HEK293 (cell line): ENCODE measurements around the gene IGLON5.

Experiments
- CTCF ChIA-PET: fragments of 350-600 bp; formaldehyde crosslinking; extraction: SDS; loops from one replicate; lab custom pipeline; 2021; ENCODE audit warnings: antibody characterized with exemption; lab: Yijun Ruan, JAX
- POLR2A ChIA-PET: fragments of 300-600 bp; formaldehyde crosslinking; extraction: SDS; loops from one replicate; lab custom pipeline; 2020; ENCODE audit warnings: antibody characterized with exemption, inconsistent platforms; lab: Yijun Ruan, JAX
- H3K27ac ChIP-seq: fragments of 200-500 bp; sonication (Bioruptor generic); 2 replicates; pipeline ENCODE4 v1.5.1; 2014; ENCODE audit warnings: low read depth, low read length, control low read depth, inconsistent platforms; ENCODE audit errors: extremely low read depth
- H3K36me3 ChIP-seq, 2 experiments: fragments of 200-500 bp in 1 of 2; sonication (Bioruptor generic) in 1 of 2; 1 replicate in 1 of 2; 2 replicates in 1 of 2; pipeline ENCODE4 v1.5.1; 2014 to 2017; ENCODE audit warnings: inconsistent platforms in 2 of 2, low read length in 2 of 2; ENCODE audit not compliant: control insufficient read depth in 2 of 2, insufficient read depth in 1 of 2
- H3K4me1 ChIP-seq: fragments of 200-500 bp; sonication (Bioruptor generic); 2 replicates; pipeline ENCODE4 v1.5.1; 2014; ENCODE audit warnings: mild to moderate bottlenecking, low read length, inconsistent platforms; ENCODE audit not compliant: control insufficient read depth, insufficient read depth
- H3K4me3 ChIP-seq: 2 replicates; pipeline ENCODE4 v1.5.1; 2011; ENCODE audit warnings: low read depth, mild to moderate bottlenecking, control low read depth, low read length, moderate library complexity
- H3K9me3 ChIP-seq: fragments of 200-500 bp; sonication (Bioruptor generic); 2 replicates; pipeline ENCODE4 v1.5.1; 2014; ENCODE audit warnings: low read depth, low read length, inconsistent platforms; ENCODE audit not compliant: control insufficient read depth, insufficient read depth
- GLIS1 ChIP-seq: fragments of 450-650 bp; formaldehyde crosslinking; IDR thresholded peaks from 2 replicates; pipeline ENCODE4 v1.5.1; 2016; ENCODE audit warnings: missing biosample characterization, missing genetic modification characterization
- KLF1 ChIP-seq: fragments of 450-650 bp; formaldehyde crosslinking; IDR thresholded peaks from 2 replicates; pipeline ENCODE4 v1.5.1; 2016; ENCODE audit warnings: missing biosample characterization, missing genetic modification characterization
- YY1 ChIP-seq: fragments of 450-650 bp; formaldehyde crosslinking; IDR thresholded peaks from 2 replicates; pipeline ENCODE4 v1.5.1; 2018; ENCODE audit warnings: missing biosample characterization, missing genetic modification characterization
- ZBTB7A ChIP-seq: fragments of 450-650 bp; formaldehyde crosslinking; IDR thresholded peaks from 2 replicates; pipeline ENCODE4 v1.5.1; 2016; ENCODE audit warnings: low read depth, missing biosample characterization, missing genetic modification characterization
- ZFP69B ChIP-seq: fragments of 450-650 bp; formaldehyde crosslinking; IDR thresholded peaks from 2 replicates; pipeline ENCODE4 v1.5.1; 2016; ENCODE audit warnings: missing biosample characterization, missing genetic modification characterization
- ZIC2 ChIP-seq: fragments of 450-650 bp; formaldehyde crosslinking; IDR thresholded peaks from 2 replicates; pipeline ENCODE4 v1.5.1; 2016; ENCODE audit warnings: missing biosample characterization, missing genetic modification characterization
- ZNF157 ChIP-seq: fragments of 450-650 bp; formaldehyde crosslinking; IDR thresholded peaks from 2 replicates; pipeline ENCODE4 v1.5.1; 2016; ENCODE audit warnings: missing biosample characterization, missing genetic modification characterization
- ZNF174 ChIP-seq: fragments of 450-650 bp; formaldehyde crosslinking; IDR thresholded peaks from 2 replicates; pipeline ENCODE4 v1.5.0; 2017; ENCODE audit warnings: missing biosample characterization, mild to moderate bottlenecking, missing genetic modification characterization
- ZNF2 ChIP-seq: fragments of 450-650 bp; formaldehyde crosslinking; IDR thresholded peaks from 2 replicates; pipeline ENCODE4 v1.5.1; 2016; ENCODE audit warnings: missing biosample characterization, missing genetic modification characterization
- ZNF350 ChIP-seq: fragments of 450-650 bp; formaldehyde crosslinking; IDR thresholded peaks from 2 replicates; pipeline ENCODE4 v1.5.0; 2017; ENCODE audit warnings: missing biosample characterization, mild to moderate bottlenecking, missing genetic modification characterization
- ZNF433 ChIP-seq: fragments of 450-650 bp; formaldehyde crosslinking; IDR thresholded peaks from 2 replicates; pipeline ENCODE4 v1.5.1; 2016; ENCODE audit warnings: missing biosample characterization, missing genetic modification characterization, low read depth
- ZNF549 ChIP-seq: fragments of 450-650 bp; IDR thresholded peaks from 2 replicates; pipeline ENCODE4 v1.5.1; 2018; ENCODE audit warnings: missing biosample characterization, missing genetic modification characterization, mild to moderate bottlenecking, inconsistent platforms, moderate library complexity
- ZNF555 ChIP-seq: fragments of 450-650 bp; formaldehyde crosslinking; conservative IDR thresholded peaks from 2 replicates; pipeline ENCODE4 v1.5.1; 2017; ENCODE audit warnings: missing biosample characterization, mild to moderate bottlenecking, missing genetic modification characterization, inconsistent platforms
- ZNF571 ChIP-seq: fragments of 450-650 bp; formaldehyde crosslinking; IDR thresholded peaks from 2 replicates; pipeline ENCODE4 v1.5.0; 2017; ENCODE audit warnings: missing biosample characterization, missing genetic modification characterization
- ZNF623 ChIP-seq: fragments of 450-650 bp; formaldehyde crosslinking; IDR thresholded peaks from 2 replicates; pipeline ENCODE4 v1.5.1; 2016; ENCODE audit warnings: missing biosample characterization, missing genetic modification characterization
- ZNF776 ChIP-seq: fragments of 450-650 bp; formaldehyde crosslinking; IDR thresholded peaks from 2 replicates; pipeline ENCODE4 v1.5.0; 2017; ENCODE audit warnings: missing biosample characterization, missing genetic modification characterization, borderline replicate concordance
- ZSCAN16 ChIP-seq: fragments of 450-650 bp; formaldehyde crosslinking; IDR thresholded peaks from 2 replicates; pipeline ENCODE4 v1.5.1; 2016; ENCODE audit warnings: missing biosample characterization, missing genetic modification characterization
- TF ChIP-seq, protein P1 (sequence below): fragments of 450-650 bp; formaldehyde crosslinking; IDR thresholded peaks from 2 replicates; pipeline ENCODE4 v1.5.1; 2016; ENCODE audit warnings: missing biosample characterization, missing genetic modification characterization
- TF ChIP-seq, protein P2 (sequence below): fragments of 450-650 bp; formaldehyde crosslinking; IDR thresholded peaks from 2 replicates; pipeline ENCODE4 v1.5.1; 2016; ENCODE audit warnings: missing biosample characterization, missing genetic modification characterization
- TF ChIP-seq, protein P3 (sequence below): fragments of 450-650 bp; formaldehyde crosslinking; IDR thresholded peaks from 2 replicates; pipeline ENCODE4 v1.5.1; 2016; ENCODE audit warnings: missing biosample characterization, missing genetic modification characterization
- TF ChIP-seq, protein P4 (sequence below): fragments of 450-650 bp; formaldehyde crosslinking; optimal IDR thresholded peaks from 2 replicates; pipeline ENCODE3; 2016; ENCODE audit warnings: missing biosample characterization, mild to moderate bottlenecking, missing genetic modification characterization

Gene IGLON5

DNA sequence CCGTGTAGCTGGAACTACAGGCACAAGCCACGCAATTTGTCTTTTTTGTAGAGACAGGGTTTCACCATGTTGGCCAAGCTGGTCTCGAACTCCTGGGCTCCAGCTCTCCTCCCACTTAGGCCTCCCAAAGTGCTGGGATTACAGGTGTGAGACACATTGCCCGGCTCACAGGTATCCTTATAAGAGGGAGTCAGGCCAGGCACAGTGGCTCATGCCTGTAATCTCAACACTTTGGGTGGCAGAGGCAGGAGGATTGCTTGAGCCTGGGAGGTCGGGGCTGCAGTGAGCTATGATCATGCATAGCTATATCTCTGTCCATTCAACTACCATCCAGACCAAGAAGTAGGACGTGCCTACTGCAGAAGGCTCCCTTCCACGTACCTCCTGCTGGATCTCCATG is 10.2 kb upstream of the IGLON5 start:
- no peak overlapping the region for H3K4me3 ChIP-seq
- CTCF ChIA-PET = interaction anchor here (0.8 to 1.1 kb wide), 4 partner anchors 21 to 43 kb away, joined by 3 to 4 read pairs (median 4); no protein-coding TSS in a partner anchor
- H3K36me3 ChIP-seq = no peaks in the 10 kb centered on the region
- no peak overlapping the region for H3K27ac ChIP-seq
- TF ChIP-seq ZBTB7A (tag by site-specific recombination) = no peak
- TF ChIP-seq, protein P1, sequence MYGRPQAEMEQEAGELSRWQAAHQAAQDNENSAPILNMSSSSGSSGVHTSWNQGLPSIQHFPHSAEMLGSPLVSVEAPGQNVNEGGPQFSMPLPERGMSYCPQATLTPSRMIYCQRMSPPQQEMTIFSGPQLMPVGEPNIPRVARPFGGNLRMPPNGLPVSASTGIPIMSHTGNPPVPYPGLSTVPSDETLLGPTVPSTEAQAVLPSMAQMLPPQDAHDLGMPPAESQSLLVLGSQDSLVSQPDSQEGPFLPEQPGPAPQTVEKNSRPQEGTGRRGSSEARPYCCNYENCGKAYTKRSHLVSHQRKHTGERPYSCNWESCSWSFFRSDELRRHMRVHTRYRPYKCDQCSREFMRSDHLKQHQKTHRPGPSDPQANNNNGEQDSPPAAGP (tag by site-specific recombination) = no peak
- TF ChIP-seq ZSCAN16 (tag by site-specific recombination) = no peak
- TF ChIP-seq, protein P2, sequence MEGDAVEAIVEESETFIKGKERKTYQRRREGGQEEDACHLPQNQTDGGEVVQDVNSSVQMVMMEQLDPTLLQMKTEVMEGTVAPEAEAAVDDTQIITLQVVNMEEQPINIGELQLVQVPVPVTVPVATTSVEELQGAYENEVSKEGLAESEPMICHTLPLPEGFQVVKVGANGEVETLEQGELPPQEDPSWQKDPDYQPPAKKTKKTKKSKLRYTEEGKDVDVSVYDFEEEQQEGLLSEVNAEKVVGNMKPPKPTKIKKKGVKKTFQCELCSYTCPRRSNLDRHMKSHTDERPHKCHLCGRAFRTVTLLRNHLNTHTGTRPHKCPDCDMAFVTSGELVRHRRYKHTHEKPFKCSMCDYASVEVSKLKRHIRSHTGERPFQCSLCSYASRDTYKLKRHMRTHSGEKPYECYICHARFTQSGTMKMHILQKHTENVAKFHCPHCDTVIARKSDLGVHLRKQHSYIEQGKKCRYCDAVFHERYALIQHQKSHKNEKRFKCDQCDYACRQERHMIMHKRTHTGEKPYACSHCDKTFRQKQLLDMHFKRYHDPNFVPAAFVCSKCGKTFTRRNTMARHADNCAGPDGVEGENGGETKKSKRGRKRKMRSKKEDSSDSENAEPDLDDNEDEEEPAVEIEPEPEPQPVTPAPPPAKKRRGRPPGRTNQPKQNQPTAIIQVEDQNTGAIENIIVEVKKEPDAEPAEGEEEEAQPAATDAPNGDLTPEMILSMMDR (tag by site-specific recombination) = no peak
- no peak for TF ChIP-seq ZNF174 (tag by site-specific recombination)
- no peaks in the 10 kb centered on the region for H3K9me3 ChIP-seq
- POLR2A ChIA-PET = no interaction called here
- H3K4me1 ChIP-seq = no peaks in the 10 kb centered on the region

- POLR2A ChIA-PET = no interaction called here
- H3K4me3 ChIP-seq = no peak overlapping the region
- no peaks in the 10 kb centered on the region for H3K9me3 ChIP-seq
- no peaks in the 10 kb centered on the region for H3K36me3 ChIP-seq
- TF ChIP-seq ZNF2 (no peak), ZNF157 (no peak), KLF1 (tag by site-specific recombination) (no peak), ZNF623 (tag by site-specific recombination) (no peak)
- CTCF ChIA-PET = no interaction called here
- no peaks in the 10 kb centered on the region for H3K4me1 ChIP-seq
- H3K27ac ChIP-seq = no peak overlapping the region
Measured at GRCh38 chr19:51305479-51305878, 6.0 kb upstream of the IGLON5 start.

DNA sequence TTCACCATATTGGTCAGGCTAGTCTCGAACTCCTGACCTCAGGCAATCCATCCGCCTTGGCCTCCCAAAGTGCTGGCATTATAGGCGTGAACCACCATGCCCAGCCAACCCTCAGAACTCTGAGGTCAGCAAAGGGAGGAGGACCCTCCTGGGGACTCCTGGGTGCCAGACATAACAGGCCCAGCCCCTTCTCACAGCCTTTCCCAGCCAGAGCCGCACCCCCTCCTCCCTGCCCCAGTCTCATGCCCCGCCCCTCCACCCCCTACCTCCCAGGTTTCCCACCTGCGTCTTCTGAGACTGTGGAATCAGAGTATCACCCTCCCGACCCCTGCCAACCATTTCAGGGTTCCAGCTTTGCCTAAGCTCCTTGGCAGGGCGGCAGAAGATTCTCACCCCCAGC is 5.2 kb downstream of the IGLON5 start:
- H3K4me1 ChIP-seq = no peaks in the 10 kb centered on the region; the same call in 1 of the 2 replicates
- POLR2A ChIA-PET = no interaction called here
- no peak for TF ChIP-seq ZFP69B
- 0 out of 2 replicates have a peak, but pooled peaks have one; percentile 16 for TF ChIP-seq KLF1 (tag by site-specific recombination)
- TF ChIP-seq, all 188 proteins: peak for 1
- Histone ChIP-seq H3K27ac (no peak overlapping the region), H3K36me3 (no peaks in the 10 kb centered on the region; a peak in 1 of 3 replicates), H3K4me3 (no peak overlapping the region), H3K9me3 (no peaks in the 10 kb centered on the region)
- CTCF ChIA-PET = interaction anchor here (1.7 kb wide), 1 partner anchor 105 kb away, joined by 7 read pairs; no protein-coding TSS in a partner anchor

DNA sequence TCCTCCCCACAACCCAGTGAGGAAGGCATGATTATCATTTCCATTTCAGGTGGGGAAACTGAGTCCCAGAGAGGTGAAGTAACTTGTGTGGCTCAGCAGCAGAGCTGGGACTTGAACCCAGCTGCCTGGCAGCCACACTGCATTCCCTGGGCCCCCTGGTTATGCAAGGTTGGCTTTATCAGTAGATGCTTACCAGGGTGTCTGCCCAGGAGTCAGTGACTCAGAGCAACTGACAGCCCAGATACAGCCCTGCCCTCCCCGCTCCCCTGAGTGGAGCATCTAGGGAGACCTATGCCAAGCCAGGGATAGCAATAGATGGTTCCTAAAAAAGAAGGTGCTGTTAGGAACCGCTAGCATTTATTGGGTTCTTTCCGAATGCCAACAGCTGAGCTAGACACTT is 5.9 kb downstream of the IGLON5 start:
- H3K36me3 ChIP-seq = no peaks in the 10 kb centered on the region; a peak in 1 of 3 replicates
- H3K4me3 ChIP-seq = no peak overlapping the region
- POLR2A ChIA-PET = interaction anchor here (0.7 kb wide), 1 partner anchor 83 kb away, joined by 3 read pairs; no protein-coding TSS in a partner anchor
- H3K9me3 ChIP-seq = no peaks in the 10 kb centered on the region
- H3K4me1 ChIP-seq = no peaks in the 10 kb centered on the region; the same call in 1 of the 2 replicates
- CTCF ChIA-PET = interaction anchor here (1.2 to 1.7 kb wide), 2 partner anchors 10 to 104 kb away, joined by 3 to 7 read pairs; no protein-coding TSS in a partner anchor
- H3K27ac ChIP-seq = no peak overlapping the region
- no peak for TF ChIP-seq ZNF549 (tag by site-specific recombination)
- no peak for TF ChIP-seq ZNF571
- TF ChIP-seq ZNF776 (tag by site-specific recombination) = no peak
- TF ChIP-seq ZIC2 (tag by site-specific recombination) = no peak
- no peak for TF ChIP-seq ZNF350
- TF ChIP-seq, protein P3, sequence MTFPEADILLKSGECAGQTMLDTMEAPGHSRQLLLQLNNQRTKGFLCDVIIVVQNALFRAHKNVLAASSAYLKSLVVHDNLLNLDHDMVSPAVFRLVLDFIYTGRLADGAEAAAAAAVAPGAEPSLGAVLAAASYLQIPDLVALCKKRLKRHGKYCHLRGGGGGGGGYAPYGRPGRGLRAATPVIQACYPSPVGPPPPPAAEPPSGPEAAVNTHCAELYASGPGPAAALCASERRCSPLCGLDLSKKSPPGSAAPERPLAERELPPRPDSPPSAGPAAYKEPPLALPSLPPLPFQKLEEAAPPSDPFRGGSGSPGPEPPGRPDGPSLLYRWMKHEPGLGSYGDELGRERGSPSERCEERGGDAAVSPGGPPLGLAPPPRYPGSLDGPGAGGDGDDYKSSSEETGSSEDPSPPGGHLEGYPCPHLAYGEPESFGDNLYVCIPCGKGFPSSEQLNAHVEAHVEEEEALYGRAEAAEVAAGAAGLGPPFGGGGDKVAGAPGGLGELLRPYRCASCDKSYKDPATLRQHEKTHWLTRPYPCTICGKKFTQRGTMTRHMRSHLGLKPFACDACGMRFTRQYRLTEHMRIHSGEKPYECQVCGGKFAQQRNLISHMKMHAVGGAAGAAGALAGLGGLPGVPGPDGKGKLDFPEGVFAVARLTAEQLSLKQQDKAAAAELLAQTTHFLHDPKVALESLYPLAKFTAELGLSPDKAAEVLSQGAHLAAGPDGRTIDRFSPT (tag by site-specific recombination) = no peak
- no peak for TF ChIP-seq GLIS1 (tag by site-specific recombination)
- TF ChIP-seq ZNF555 (tag by site-specific recombination) = no peak
- no peak for TF ChIP-seq YY1
- TF ChIP-seq, protein P4, sequence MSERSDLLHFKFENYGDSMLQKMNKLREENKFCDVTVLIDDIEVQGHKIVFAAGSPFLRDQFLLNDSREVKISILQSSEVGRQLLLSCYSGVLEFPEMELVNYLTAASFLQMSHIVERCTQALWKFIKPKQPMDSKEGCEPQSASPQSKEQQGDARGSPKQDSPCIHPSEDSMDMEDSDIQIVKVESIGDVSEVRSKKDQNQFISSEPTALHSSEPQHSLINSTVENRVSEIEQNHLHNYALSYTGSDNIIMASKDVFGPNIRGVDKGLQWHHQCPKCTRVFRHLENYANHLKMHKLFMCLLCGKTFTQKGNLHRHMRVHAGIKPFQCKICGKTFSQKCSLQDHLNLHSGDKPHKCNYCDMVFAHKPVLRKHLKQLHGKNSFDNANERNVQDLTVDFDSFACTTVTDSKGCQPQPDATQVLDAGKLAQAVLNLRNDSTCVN (tag by site-specific recombination) = no peak
- TF ChIP-seq, protein P1 (tag by site-specific recombination) = no peak
- TF ChIP-seq ZNF433 (tag by site-specific recombination) = no peak
